MM.1S (cell line): ENCODE results near the gene PPEF1.

ENCODE experiments used
- DNase-seq: peaks from one replicate; pipeline ENCODE4 v3.0.0-alpha.2; 2015
- H2AFZ ChIP-seq: fragments of 300-600 bp; sonication (generic); 2 replicates; pipeline ENCODE4 v1.6.0; 2016; ENCODE audit warnings: antibody characterized with exemption, low read length
- H3F3A ChIP-seq: fragments of 300-600 bp; sonication (generic); 2 replicates; pipeline ENCODE4 v1.6.1; 2016; ENCODE audit warnings: mild to moderate bottlenecking, antibody characterized with exemption, low read length, moderate library complexity, mixed read lengths; ENCODE audit not compliant: insufficient read depth
- H3K27ac ChIP-seq: fragments of 300-600 bp; sonication (generic); 2 replicates; pipeline ENCODE4 v1.5.1; 2016; ENCODE audit warnings: mild to moderate bottlenecking, low read length
- H3K27me3 ChIP-seq: fragments of 300-600 bp; sonication (generic); replicated peaks from 2 replicates; pipeline ENCODE4 v1.6.0; 2016; ENCODE audit warnings: low read length; ENCODE audit not compliant: insufficient read depth
- H3K36me3 ChIP-seq: fragments of 300-600 bp; sonication (generic); replicated peaks from 2 replicates; pipeline ENCODE4 v1.6.1; 2016; ENCODE audit warnings: mild to moderate bottlenecking, low read length, mixed read lengths; ENCODE audit not compliant: insufficient read depth
- H3K4me1 ChIP-seq: fragments of 300-600 bp; sonication (generic); 2 replicates; pipeline ENCODE4 v1.6.1; 2016; ENCODE audit warnings: low read length, mixed read lengths
- H3K4me2 ChIP-seq: fragments of 300-600 bp; sonication (generic); 2 replicates; pipeline ENCODE4 v1.6.0; 2016; ENCODE audit warnings: low read depth, low read length
- H3K4me3 ChIP-seq: fragments of 300-600 bp; sonication (generic); 2 replicates; pipeline ENCODE4 v1.5.1; 2016; ENCODE audit warnings: low read length, mixed read lengths
- H3K79me2 ChIP-seq: fragments of 300-600 bp; sonication (generic); 2 replicates; pipeline ENCODE4 v1.6.1; 2016; ENCODE audit warnings: mixed run types, low read length, mixed read lengths
- H3K9ac ChIP-seq: fragments of 300-600 bp; sonication (generic); 2 replicates; pipeline ENCODE4 v1.6.1; 2016; ENCODE audit warnings: low read length, mixed read lengths
- H3K9me2 ChIP-seq: fragments of 300-600 bp; sonication (generic); replicated peaks from 2 replicates; pipeline ENCODE4 v1.6.1; 2016; ENCODE audit warnings: mild to moderate bottlenecking, low read length, mixed read lengths; ENCODE audit not compliant: insufficient read depth
- H3K9me3 ChIP-seq: fragments of 300-600 bp; sonication (generic); replicated peaks from 2 replicates; pipeline ENCODE4 v1.6.1; 2016; ENCODE audit warnings: mild to moderate bottlenecking, low read length, mixed read lengths; ENCODE audit not compliant: insufficient read depth
- H4K20me1 ChIP-seq: fragments of 300-600 bp; sonication (generic); 2 replicates; pipeline ENCODE4 v1.6.1; 2016; ENCODE audit warnings: mild to moderate bottlenecking, low read length, moderate library complexity, mixed read lengths; ENCODE audit not compliant: insufficient read depth
- EZH2 ChIP-seq: fragments of 300-600 bp; sonication (generic); optimal IDR thresholded peaks from 2 replicates; pipeline ENCODE3; 2017; ENCODE audit warnings: low read depth, mild to moderate bottlenecking, antibody characterized with exemption, low read length, mixed read lengths
- EZH2phosphoT487 ChIP-seq: fragments of 300-600 bp; sonication (generic); IDR thresholded peaks from 2 replicates; pipeline ENCODE4 v1.6.1; 2018; ENCODE audit warnings: antibody characterized with exemption, low read length
- TF ChIP-seq, protein P1 (sequence below): fragments of 300-600 bp; sonication (generic); IDR thresholded peaks from 2 replicates; pipeline ENCODE4 v1.5.1; 2016; ENCODE audit warnings: antibody characterized with exemption, low read length, mixed read lengths

The PPEF1 gene

DNA sequence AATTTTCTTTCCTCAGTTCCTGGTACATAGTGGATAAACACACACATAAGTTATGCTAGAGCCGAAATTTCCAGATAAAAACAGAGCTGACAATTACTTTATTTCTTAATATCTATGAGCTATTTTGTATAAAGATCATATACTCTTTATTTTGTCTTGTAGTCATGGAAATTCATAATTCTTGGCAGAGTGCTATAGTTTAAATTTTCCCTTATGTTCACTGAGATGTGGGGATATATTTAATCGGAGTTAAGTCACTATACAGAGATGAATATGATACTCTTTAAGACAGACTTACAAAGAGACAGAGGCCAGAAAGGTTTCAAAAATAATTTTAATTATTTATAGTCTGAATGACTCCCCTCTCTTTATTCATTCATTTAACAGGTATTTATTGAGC lies 89.7 kb downstream of the PPEF1 start:
- H3K36me3 ChIP-seq: no peaks in the 10 kb centered on the region
- no peaks in the 10 kb centered on the region for H3K27me3 ChIP-seq
- TF ChIP-seq, protein P1, sequence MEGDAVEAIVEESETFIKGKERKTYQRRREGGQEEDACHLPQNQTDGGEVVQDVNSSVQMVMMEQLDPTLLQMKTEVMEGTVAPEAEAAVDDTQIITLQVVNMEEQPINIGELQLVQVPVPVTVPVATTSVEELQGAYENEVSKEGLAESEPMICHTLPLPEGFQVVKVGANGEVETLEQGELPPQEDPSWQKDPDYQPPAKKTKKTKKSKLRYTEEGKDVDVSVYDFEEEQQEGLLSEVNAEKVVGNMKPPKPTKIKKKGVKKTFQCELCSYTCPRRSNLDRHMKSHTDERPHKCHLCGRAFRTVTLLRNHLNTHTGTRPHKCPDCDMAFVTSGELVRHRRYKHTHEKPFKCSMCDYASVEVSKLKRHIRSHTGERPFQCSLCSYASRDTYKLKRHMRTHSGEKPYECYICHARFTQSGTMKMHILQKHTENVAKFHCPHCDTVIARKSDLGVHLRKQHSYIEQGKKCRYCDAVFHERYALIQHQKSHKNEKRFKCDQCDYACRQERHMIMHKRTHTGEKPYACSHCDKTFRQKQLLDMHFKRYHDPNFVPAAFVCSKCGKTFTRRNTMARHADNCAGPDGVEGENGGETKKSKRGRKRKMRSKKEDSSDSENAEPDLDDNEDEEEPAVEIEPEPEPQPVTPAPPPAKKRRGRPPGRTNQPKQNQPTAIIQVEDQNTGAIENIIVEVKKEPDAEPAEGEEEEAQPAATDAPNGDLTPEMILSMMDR: no peak
- no peak for TF ChIP-seq EZH2phosphoT487
- TF ChIP-seq EZH2: no peak
- no peaks in the 10 kb centered on the region for H3K4me1 ChIP-seq
- H2AFZ ChIP-seq: no peak overlapping the region
- H3K4me2 ChIP-seq: no peak overlapping the region
- H3K9ac ChIP-seq: no peak overlapping the region
- no peaks in the 10 kb centered on the region for H3F3A ChIP-seq
- no peaks in the 10 kb centered on the region for H3K79me2 ChIP-seq
- H3K9me2 ChIP-seq: no peaks in the 10 kb centered on the region
- no peaks in the 10 kb centered on the region for H4K20me1 ChIP-seq
- H3K27ac ChIP-seq: no peak overlapping the region
- H3K4me3 ChIP-seq: no peak overlapping the region
- H3K9me3 ChIP-seq: no peaks in the 10 kb centered on the region
- no peak for DNase-seq

DNA sequence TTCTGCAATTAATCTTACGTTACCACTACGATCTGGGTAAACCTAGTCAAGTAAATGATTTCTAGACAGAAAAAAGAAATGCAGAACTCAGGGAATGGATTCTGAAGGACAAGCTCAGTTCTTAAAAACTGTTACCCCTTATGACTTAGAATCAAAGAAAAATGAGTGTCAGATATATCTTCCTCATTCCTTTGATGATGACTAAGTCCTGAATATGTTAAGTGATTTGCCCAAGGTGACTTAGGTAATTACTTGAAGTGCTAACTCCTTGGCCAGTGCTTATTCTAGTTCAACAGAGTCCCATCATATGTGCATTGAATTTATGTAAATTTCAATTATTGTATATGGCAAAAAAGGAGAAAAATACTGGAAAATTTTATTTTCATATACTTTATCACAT lies 92.5 kb downstream of the PPEF1 start:
- H3K9me3 ChIP-seq: no peaks in the 10 kb centered on the region

DNA sequence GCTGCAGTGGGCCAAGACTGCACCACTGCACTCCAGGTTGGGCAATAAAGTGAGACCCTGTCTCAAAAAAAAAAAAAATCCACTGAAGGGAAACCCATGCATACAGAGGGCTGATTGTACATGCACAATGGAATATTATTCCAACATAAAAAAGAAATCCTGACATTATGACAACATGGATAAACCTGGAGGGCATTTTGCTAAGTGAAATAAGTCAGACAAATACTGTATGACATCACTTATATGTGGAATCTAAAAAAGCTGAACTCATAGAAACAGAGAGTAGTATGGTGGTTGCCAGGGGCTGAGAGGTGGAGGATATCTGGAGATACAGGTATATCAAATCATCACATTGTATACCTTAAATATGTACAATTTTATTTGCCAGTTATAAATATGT lies 102.2 kb downstream of the PPEF1 start:
- Histone ChIP-seq H4K20me1 (no peaks in the 10 kb centered on the region), H3K9me3 (no peaks in the 10 kb centered on the region), H3K79me2 (no peaks in the 10 kb centered on the region), H3F3A (no peaks in the 10 kb centered on the region), H3K36me3 (no peaks in the 10 kb centered on the region), H3K4me3 (no peak overlapping the region), H3K9ac (no peak overlapping the region), H3K9me2 (no peaks in the 10 kb centered on the region), H3K27me3 (no peaks in the 10 kb centered on the region), H2AFZ (no peak overlapping the region), H3K4me1 (no peaks in the 10 kb centered on the region), H3K4me2 (no peak overlapping the region), H3K27ac (no peak overlapping the region)
- no peak for DNase-seq
- TF ChIP-seq EZH2 (no peak), EZH2phosphoT487 (no peak)
- TF ChIP-seq, protein P1: no peak

More for the DNA sequence above, 92.5 kb downstream of the PPEF1 start:
- Histone ChIP-seq H3F3A (no peaks in the 10 kb centered on the region), H3K27me3 (no peaks in the 10 kb centered on the region), H4K20me1 (no peaks in the 10 kb centered on the region), H3K27ac (no peak overlapping the region), H3K4me2 (no peak overlapping the region), H2AFZ (no peak overlapping the region), H3K79me2 (no peaks in the 10 kb centered on the region), H3K9me2 (no peaks in the 10 kb centered on the region), H3K36me3 (no peaks in the 10 kb centered on the region), H3K9ac (no peak overlapping the region), H3K4me3 (no peak overlapping the region), H3K4me1 (no peaks in the 10 kb centered on the region)
- no peak for DNase-seq
- TF ChIP-seq EZH2 (no peak), EZH2phosphoT487 (no peak)
- TF ChIP-seq, protein P1: no peak
